HG03520 (cell line): Measurements from ENCODE around the gene VDAC1.
A peak's percentile ranks its signal among the peaks of the same experiment; 100 is the strongest.
"Not testable (repeated sequence)": the region's sequence is repeated elsewhere in the genome, so short reads cannot be mapped to it uniquely, and the experiment has no call there.

Experiments
- ATAC-seq: cut with Tn5 transposase; IDR thresholded peaks from one replicate; pipeline ENCODE4 v1.9.1; 2021; ENCODE audit warnings: mild to moderate bottlenecking, moderate library complexity; ENCODE audit not compliant: unreplicated experiment

VDAC1 gene

DNA sequence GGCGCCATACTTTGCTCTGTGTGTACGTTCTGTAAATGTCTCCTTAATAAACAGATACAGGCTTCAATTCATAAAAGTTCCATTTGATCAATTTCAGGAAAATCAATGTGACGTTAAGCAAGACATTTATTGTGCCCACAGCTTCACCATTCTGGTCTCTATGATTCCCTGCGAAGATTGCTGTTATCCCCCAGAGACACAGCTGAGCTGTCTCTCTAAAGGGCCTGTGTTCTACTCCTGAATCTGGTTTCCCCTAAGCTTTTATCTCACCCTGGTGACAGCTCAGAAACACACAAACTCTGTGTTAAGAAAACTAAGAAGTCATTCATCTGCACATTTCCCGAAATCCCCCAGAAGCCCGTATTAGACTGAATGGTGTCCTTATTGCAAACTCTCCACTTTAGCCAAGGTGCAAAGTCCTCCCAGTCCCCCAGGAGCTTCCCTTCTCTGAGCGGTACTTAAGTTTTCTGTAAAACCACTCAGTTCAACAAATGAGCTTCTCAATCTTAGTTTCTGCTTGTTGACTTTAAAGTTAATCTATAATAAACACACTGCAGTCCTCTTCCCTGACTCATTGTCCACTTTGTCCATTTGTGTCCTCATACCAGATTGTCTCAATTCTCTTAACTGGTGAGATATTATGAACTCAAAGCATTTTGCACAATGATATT, 35.0 kb downstream of the VDAC1 start:
- ATAC-seq: no peak

DNA sequence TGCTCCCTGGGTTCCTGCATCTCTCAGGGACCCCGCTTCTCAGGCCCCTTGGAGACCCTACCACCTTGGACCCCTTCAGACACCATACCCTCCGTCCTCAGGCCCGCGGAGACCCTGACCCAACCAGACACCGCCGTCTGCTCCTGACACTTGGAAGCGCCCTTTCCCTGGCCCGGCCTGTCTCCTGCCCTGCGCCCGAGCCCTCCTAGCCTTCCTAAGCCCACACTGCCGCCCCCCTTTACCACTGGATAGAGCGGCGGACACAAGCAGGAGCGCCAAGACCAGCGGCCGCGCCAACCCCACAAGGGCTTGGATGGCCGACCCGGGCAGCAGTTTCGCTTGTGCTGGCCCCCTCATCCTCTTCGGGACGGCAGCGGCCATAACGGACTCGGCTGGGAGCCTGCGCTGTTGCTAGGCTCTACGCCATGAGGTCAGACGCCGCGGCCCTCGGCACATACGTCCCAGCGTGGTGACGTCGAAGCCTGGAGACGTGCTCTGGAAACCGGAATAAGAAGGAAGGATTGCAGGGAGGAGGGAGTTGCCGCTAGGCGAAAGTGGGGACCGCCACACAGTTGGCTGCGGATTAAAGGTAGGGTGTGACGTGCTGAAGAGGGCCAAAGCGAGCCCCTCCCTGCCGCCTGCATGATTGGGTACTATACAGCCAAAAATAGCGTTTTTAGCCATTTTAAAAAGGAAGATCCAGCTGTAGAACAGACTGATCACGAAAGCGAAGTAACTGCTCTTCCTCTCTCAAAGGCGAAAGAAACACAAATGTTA, 36.4 kb downstream of the VDAC1 start, which contains the start of gene C5orf15:
C5orf15 (minus strand) TSS at position 422 of the 777 bp plus-strand sequence; CDS start at position 381, 41 bp downstream.
- peak; percentile 97 for ATAC-seq

- no peak for ATAC-seq
These were observed 37.0 kb downstream of the VDAC1 start for GRCh38 chr5:133967698-133968203.

DNA sequence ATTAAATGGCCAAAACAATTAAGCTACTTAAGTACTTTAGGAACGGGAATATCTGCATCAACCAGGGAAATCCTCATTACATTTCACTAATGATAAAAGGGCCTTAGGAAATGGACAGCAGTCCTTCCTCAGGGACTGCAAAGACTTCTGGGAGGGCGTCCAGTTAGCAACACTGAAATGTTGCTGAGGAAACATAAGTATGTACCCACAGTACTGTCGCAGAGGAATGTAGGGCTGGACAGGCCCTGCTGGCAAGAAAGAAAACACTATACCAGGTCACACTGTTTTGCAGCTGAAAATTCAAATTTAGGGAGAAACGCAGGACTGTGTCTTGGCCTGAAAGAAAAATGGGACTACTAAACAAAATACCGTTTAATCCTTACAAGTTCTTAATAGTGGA, 37.7 kb downstream of the VDAC1 start:
- no peak for ATAC-seq

GRCh38 chr5:133966090-133966489, 38.7 kb downstream of the VDAC1 start:
- ATAC-seq: no peak

- no peak for ATAC-seq
These were observed 41.2 kb downstream of the VDAC1 start for GRCh38 chr5:133963493-133964128.

- no peak for ATAC-seq
These were observed 41.8 kb downstream of the VDAC1 start for GRCh38 chr5:133962801-133963476.

- no peak for ATAC-seq
These were observed 42.6 kb downstream of the VDAC1 start for GRCh38 chr5:133962131-133962530.

GRCh38 chr5:133959643-133960042, 45.1 kb downstream of the VDAC1 start:
- ATAC-seq: no peak

GRCh38 chr5:133957591-133957990, 47.2 kb downstream of the VDAC1 start:
- ATAC-seq: peak; percentile 65

- no peak for ATAC-seq
These were observed 47.7 kb downstream of the VDAC1 start for GRCh38 chr5:133957080-133957479.

GRCh38 chr5:133956196-133956595, 48.6 kb downstream of the VDAC1 start:
- not testable (repeated sequence) for ATAC-seq

GRCh38 chr5:133953568-133954145, 51.1 kb downstream of the VDAC1 start:
- ATAC-seq: no peak

- no peak for ATAC-seq
These were observed 51.8 kb downstream of the VDAC1 start for GRCh38 chr5:133952729-133953567.

DNA sequence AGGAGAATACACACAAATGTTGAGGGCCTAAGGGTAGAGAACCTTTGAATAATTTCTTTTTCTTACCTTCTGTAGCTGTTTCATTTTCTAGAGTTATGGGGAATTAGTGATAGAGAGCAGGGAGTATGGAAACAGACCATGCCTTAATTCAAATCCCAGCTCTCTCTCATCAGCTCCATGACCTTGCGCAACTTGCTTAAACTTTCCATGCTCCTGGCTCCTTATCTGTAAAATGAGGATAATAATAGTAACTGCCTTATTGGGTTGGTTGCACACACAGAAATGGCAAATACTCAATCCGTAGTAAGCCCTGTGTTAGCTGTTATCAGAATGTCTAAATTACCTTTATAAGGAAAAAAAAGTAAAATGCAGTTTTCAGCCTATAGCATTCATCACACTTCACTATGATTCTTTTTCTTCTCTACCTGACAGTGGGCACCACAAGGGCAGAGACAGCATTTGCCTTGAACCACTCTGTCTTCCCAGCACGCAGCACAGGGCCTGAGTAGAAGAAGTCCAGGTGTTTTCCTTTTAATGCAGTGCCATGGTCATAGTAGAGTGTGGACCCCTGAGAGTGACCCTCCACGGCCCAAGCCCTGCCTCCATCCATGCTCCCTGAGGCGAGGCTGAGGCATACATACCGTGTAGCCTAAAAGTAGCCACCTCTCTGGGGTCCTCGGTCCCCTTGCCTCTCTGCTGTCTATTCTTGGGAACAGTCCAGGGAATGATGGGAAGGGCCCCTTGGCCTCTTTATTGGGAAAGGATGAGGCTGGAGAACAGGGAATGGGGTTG, 53.8 kb downstream of the VDAC1 start:
- no peak for ATAC-seq

- ATAC-seq: no peak
These were observed 56.1 kb downstream of the VDAC1 start for GRCh38 chr5:133948721-133949120.

- ATAC-seq: no peak
These were observed 57.3 kb downstream of the VDAC1 start for GRCh38 chr5:133947431-133947841.

DNA sequence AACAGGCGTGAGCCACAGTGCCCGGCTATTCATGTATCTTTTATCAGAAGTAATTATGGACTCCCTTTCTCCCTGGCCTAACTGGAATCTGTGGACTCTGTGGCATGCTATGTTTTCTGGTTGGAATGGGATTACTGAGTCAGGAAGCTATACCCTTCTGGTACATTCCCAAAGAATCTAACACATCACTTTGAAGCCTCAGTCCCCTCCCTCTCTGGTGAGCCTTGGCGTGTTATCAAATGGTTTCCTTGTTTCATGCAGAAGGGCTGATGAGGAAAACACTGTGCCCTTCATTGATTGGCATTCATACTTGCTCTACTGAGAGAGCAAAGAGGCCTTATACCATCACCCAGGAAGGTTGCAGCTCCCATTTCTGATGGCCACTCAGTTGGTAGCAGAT, 59.2 kb downstream of the VDAC1 start:
- ATAC-seq: no peak
